ENCODE data around the gene VRK1. TPM values are rescaled to one million over a fixed set of nuclear protein-coding genes. Genes with fewer than 3 reads are reported as not detected.

VRK1 gene
- total RNA-seq, 1 experiment from 2014 or later: 64.5 TPM

GRCh38 chr14:96790706-96791105, 6.5 kb upstream of the VRK1 start:
- no peak for DNase-seq (ENCODE audit: low read depth)

DNA sequence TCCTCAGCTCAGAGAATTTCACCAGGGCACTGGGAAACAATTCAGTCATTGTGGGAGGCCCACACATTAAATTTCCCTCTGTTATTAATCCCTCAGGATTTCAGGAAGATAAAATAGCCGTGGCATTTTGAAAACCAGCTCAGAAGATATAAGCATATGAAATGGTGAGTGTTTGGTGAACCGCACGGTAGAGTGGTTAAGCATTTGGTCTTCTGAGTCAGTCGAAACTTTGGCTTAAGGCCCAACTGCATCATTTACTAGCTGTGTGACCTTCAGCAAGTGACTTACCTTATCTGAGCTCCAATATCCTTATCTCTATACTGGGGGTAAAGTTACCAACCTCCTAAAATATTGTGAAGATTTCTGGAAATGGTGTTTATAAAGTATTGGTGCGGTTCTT, 5.2 kb upstream of the VRK1 start:
- peak; percentile 70 for DNase-seq (ENCODE audit: low read depth)

- no peak for DNase-seq (ENCODE audit: low read depth)
Measured at GRCh38 chr14:96792591-96792990, 4.6 kb upstream of the VRK1 start.

GRCh38 chr14:96793547-96793946, 3.6 kb upstream of the VRK1 start:
- peak; percentile 26 for DNase-seq (ENCODE audit: low read depth)

- no peak for DNase-seq (ENCODE audit: low read depth)
Measured at GRCh38 chr14:96795109-96795828, 1.9 kb upstream of the VRK1 start.

GRCh38 chr14:96797582-96798349, 584 bp downstream of the VRK1 start:
- DNase-seq (ENCODE audit: low read depth): peak; percentile 30

- no peak for DNase-seq (ENCODE audit: low read depth)
Measured at GRCh38 chr14:96798956-96799355, 1.8 kb downstream of the VRK1 start.

GRCh38 chr14:96799489-96800054, 2.4 kb downstream of the VRK1 start:
- no peak for DNase-seq (ENCODE audit: low read depth)

DNA sequence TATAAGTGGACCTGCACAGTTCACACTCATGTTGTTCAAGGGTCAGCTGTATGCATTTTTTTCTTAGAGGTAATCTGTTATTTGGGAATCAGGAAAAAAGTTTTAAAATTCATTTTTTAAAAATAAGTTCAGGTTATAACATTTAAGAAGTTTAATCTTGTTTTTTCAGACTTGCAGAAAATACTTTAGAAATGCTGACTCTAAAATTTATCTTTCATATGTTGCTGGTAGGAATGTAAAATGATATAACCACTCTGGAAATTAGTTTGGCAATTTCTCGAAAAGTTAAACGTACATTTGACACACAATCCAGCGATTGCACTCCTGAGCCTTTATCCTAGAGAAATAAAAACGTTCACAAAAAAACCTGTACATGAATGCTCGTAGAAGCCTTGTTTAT, 4.7 kb downstream of the VRK1 start:
- DNase-seq (ENCODE audit: low read depth): no peak

DNA sequence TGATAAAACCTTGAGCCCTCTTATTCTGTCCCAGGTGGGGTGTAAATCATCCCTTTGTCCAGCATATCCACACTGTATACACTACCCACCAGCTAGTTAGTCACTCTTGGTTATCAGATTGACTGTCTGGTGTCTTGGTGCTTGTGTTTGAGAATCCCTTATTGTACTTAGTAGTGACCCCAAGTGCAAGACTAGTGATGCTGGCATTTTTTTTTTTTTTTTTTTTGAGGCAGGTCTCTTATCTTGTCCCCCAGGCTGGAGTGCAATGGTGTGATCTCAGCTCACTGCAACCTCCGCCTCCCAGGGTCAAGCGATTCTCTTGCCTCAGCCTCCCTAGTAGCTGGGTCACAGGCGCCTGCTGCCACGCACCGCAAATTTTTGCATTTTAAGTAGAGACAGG, 5.8 kb downstream of the VRK1 start:
- DNase-seq (ENCODE audit: low read depth): no peak

- no peak for DNase-seq (ENCODE audit: low read depth)
Measured at GRCh38 chr14:96803958-96804357, 6.8 kb downstream of the VRK1 start.

- DNase-seq (ENCODE audit: low read depth): no peak
Measured at GRCh38 chr14:96804895-96805294, 7.7 kb downstream of the VRK1 start.

DNA sequence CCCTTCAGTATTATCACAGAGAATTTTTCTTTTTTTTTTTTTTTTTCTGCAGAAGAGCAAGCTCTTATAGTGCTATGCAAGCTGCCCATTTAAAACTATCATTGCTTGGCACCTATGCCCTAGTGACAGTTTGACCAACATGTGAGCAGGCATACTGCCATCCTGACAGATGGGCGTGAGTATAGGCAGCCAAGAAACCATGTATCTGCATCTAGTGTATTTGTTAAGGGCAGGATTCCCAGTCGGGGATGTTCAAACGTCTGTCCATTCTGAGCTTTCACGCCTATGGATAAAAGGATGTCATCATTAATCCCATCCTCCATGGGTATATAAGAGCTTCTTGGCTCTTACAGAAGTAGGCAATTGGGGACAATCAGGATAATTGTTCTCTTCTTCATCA, 8.8 kb downstream of the VRK1 start:
- DNase-seq (ENCODE audit: low read depth): no peak

- no peak for DNase-seq (ENCODE audit: low read depth)
Measured at GRCh38 chr14:96806836-96807235, 9.7 kb downstream of the VRK1 start.

DNA sequence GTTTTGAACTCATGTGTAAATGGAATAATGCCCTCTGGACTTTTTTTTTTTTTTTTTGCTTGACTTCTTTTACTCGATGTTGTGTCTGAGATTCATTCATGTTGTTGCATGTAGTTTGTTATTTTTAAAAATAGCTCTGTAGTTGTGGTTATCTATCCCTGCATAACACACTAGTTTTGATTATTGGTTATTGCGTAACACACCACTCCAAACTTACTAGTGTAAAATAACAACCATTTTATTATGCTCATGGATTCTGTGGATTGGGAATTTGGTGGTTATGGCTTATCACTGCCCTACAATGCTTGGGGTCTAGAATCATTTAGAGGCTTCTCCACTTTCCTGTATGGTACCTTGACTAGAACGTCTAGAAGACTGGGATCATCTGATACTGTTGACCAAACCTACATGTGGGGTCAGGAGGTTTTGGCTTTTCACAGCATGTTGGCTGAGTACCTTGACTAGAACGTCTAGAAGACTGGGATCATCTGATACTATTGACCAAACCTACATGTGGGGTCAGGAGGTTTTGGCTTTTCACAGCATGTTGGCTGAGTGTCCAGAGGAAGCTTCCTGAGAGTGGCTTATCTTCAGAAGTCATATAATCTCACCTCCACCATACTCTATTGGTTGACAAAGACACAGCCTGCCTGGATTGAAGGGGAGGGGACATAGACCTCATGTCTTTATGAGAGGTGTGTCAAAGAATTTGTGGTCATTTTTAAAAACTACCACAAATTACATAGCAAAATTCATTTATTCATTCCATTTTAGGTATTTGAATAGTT, 11.6 kb downstream of the VRK1 start:
- no peak for DNase-seq (ENCODE audit: low read depth)

DNA sequence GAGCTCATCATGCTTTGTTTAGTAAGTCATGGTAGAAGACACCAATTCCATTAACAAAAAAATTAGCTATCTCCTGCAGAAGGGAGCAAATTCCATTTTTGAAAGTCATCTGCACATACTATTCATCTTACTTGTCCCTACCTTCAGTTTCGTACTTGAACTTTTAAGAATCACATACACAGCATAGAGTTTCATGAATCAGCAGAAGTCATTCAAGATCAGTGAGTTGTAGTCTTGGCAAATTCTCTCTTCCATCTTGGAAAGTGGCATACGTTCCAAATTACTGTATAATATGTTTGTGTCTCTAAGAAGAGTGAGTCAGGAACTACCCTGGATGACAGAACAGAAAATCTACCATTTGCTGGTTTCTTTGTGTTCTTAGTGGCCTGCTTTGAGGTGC, 14.1 kb downstream of the VRK1 start:
- peak; percentile 50 for DNase-seq (ENCODE audit: low read depth)

DNA sequence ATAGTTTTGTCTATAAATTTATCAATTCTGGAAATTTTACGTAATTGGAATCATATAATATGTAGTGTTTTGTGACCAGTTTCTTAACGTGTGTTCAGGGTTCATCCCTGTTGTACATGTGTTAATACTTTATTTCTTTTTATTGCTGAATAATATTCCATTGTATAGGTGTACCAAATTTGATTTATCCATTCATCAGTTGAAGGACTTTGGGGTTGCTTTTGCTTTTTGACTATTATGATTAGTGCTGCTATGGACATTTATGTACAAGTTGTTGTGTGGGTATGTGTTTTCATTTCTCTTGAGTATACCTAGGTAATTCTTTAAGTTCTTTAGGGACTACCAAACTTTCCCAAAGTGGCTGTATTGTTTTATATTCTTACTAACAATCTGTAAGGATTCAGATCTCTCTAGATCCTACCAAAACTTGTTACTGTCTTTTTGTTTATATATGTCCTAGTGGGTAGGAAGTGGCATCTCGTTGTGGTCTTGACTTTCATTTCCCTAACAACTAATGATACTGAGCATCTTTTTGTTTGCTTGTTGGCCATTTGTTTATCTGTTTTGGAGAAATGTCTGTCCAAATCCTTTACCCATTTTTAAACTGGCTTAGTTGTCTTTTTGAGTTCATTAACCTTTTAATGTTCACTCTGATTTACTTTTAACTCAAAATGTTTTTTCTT, 14.9 kb downstream of the VRK1 start:
- DNase-seq (ENCODE audit: low read depth): no peak

DNA sequence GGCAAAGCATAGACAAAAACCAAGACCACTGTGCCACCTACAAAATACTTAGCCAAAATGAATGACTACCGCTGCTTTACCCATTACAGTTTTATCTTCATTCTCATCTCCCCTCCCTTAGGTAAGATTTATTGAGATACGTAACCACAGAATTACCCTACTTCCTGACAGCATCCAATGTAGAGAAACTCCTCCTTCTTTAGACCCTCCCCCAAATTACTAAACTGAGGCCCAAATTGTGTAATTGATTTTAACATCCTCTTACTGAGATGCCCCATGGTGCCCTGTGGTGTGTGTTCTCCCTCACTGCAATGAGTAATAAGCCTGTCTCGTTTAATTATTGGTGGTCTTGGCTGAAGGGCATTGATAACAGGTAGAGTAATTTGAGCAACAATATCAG, 19.1 kb downstream of the VRK1 start:
- DNase-seq (ENCODE audit: low read depth): no peak

DNA sequence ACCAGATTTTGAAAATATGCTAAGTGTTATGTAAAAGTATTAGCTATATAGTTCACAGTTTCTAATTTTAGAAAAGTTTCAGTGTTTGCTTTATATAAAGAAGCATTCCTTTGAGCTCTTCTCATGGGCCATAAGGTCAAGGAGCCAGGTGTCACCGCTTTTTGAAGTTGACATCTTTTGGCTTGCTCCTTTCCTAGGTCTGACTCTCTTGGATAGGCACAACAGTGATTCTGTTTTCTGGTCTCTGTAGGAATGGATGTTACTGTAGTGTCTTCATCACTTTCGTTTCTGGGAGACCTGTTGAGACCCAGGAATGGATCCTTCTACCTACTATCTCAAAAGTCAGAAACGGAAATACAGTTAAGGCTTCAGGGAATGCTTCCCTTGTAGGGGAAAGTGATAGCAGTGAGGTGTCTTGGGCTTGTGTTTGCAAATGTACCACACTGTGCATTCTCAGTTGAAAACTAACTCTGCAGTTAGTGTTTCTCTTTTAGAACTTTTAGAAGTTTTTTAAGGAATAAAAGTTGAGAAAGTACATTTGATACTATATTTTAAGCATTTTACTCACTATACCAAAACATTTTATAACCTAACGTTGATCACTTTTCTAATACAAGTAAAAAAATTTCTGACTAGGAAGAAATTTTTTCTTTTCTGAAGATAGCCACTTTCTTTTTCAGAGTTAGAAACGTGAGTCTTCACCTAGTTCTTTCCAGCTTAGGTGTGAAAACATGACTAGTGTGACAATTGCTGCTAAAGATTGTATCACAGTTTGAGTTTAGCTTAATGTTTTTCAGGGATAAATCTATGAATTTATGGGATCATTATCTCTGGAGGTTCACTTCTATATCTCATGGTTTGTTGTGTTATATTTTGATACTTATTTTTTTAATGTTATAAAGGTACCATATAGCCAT, 20.8 kb downstream of the VRK1 start:
- no peak for DNase-seq (ENCODE audit: low read depth)

- DNase-seq (ENCODE audit: low read depth): no peak
Measured at GRCh38 chr14:96821501-96821900, 24.3 kb downstream of the VRK1 start.

GRCh38 chr14:96823652-96824051, 26.5 kb downstream of the VRK1 start:
- DNase-seq (ENCODE audit: low read depth): no peak

Measured in RPMI7951 (cell line).